ENCODE data around the gene PHLPP1.

GRCh38 chr18:62867534-62867933, 152.2 kb downstream of the PHLPP1 start:
- no peak for TF ChIP-seq YY1 (IDR thresholded peaks at IDR 0.05; ENCODE audit: extremely low read depth, insufficient replicate concordance, low read depth, low read length)
- no peak for TF ChIP-seq POLR2AphosphoS5 (IDR thresholded peaks at IDR 0.05; ENCODE audit: low read depth, low read length)

All from HCT116 (cell line).